Liver (tissue), 9 donors: ENCODE data around the gene DYRK1B. TPM values are rescaled to one million over a fixed set of nuclear protein-coding genes. Genes with fewer than 3 reads are reported as not detected.

ENCODE experiments used
- DNase-seq: peaks from one replicate; pipeline ENCODE4 v3.0.0-alpha.2; 2017; ENCODE audit warnings: low spot score
- H3K27ac ChIP-seq, 2 donors: one replicate each; pipeline ENCODE4 v1.7.0; 2013; ENCODE audit warnings: inconsistent platforms in 2 of 2, low read length in 2 of 2, control low read depth in 1 of 2, low read depth in 1 of 2, mild to moderate bottlenecking in 1 of 2
- H3K27me3 ChIP-seq, 4 donors: one replicate each; pipeline versions ENCODE4 v1.6.1 to v1.7.0; 2013; ENCODE audit warnings: low read length in 3 of 4, inconsistent platforms in 1 of 4, mild to moderate bottlenecking in 1 of 4, moderate library complexity in 1 of 4; ENCODE audit not compliant: control insufficient read depth in 4 of 4, insufficient read depth in 4 of 4
- H3K36me3 ChIP-seq, 4 donors: one replicate each; pipeline versions ENCODE4 v1.6.1 to v1.7.0; 2013; ENCODE audit warnings: low read length in 3 of 4, mild to moderate bottlenecking in 3 of 4, low read depth in 1 of 4, moderate library complexity in 1 of 4; ENCODE audit not compliant: control insufficient read depth in 4 of 4, insufficient read depth in 3 of 4
- H3K4me1 ChIP-seq, 4 donors: one replicate each; pipeline versions ENCODE4 v1.6.1 to v1.7.0; 2013; ENCODE audit warnings: low read length in 3 of 4, mild to moderate bottlenecking in 3 of 4, moderate library complexity in 1 of 4; ENCODE audit not compliant: control insufficient read depth in 4 of 4, insufficient read depth in 4 of 4
- H3K4me3 ChIP-seq, 3 donors: one replicate each; pipeline versions ENCODE4 v1.6.1 to v1.7.0; 2013; ENCODE audit warnings: low read length in 3 of 3, control low read depth in 1 of 3, low read depth in 1 of 3, mild to moderate bottlenecking in 1 of 3
- H3K9ac ChIP-seq, 2 donors: one replicate each; pipeline ENCODE4 v1.7.0; 2013; ENCODE audit warnings: low read length in 2 of 2, mild to moderate bottlenecking in 2 of 2, moderate library complexity in 2 of 2, control low read depth in 1 of 2, low read depth in 1 of 2
- H3K9me3 ChIP-seq, 4 donors: one replicate each; pipeline versions ENCODE4 v1.6.1 to v1.7.0; 2013; ENCODE audit warnings: low read length in 3 of 4; ENCODE audit not compliant: control insufficient read depth in 4 of 4
- ATF3 ChIP-seq: IDR thresholded peaks from 2 replicates; pipeline ENCODE4 v1.6.1; 2016; ENCODE audit warnings: antibody characterized with exemption
- EGR1 ChIP-seq, 2 donors: IDR thresholded peaks; 2 replicates each; pipeline ENCODE4 v1.6.1; 2016 to 2018; ENCODE audit warnings: antibody characterized with exemption in 2 of 2, low read depth in 2 of 2
- FOXA1 ChIP-seq: IDR thresholded peaks from 2 replicates; pipeline ENCODE4 v1.6.1; 2016; ENCODE audit warnings: antibody characterized with exemption
- FOXA2 ChIP-seq: IDR thresholded peaks from 2 replicates; pipeline ENCODE4 v1.6.1; 2016; ENCODE audit warnings: antibody characterized with exemption
- GABPA ChIP-seq, 2 donors: IDR thresholded peaks in 1 of 2; conservative IDR thresholded peaks in 1 of 2; 2 replicates each; pipeline ENCODE4 v1.6.1; 2016; ENCODE audit warnings: antibody characterized with exemption in 2 of 2, mild to moderate bottlenecking in 1 of 2, moderate library complexity in 1 of 2
- HNF4G ChIP-seq: IDR thresholded peaks from 2 replicates; pipeline ENCODE4 v1.6.1; 2016; ENCODE audit warnings: antibody characterized with exemption
- JUND ChIP-seq, 2 donors: IDR thresholded peaks; 2 replicates each; pipeline ENCODE4 v1.6.1; 2016; ENCODE audit warnings: antibody characterized with exemption in 2 of 2
- MAX ChIP-seq: IDR thresholded peaks from 2 replicates; pipeline ENCODE4 v1.6.1; 2016; ENCODE audit warnings: antibody characterized with exemption
- RAD21 ChIP-seq, 2 donors: IDR thresholded peaks; 2 replicates each; pipeline ENCODE4 v1.6.1; 2016; ENCODE audit warnings: antibody characterized with exemption in 2 of 2, mild to moderate bottlenecking in 2 of 2
- REST ChIP-seq: IDR thresholded peaks from 2 replicates; pipeline ENCODE4 v1.6.1; 2016; ENCODE audit warnings: antibody characterized with exemption, mild to moderate bottlenecking
- RXRA ChIP-seq, 2 donors: IDR thresholded peaks; 2 replicates each; pipeline ENCODE4 v1.6.1; 2017 to 2018; ENCODE audit warnings: antibody characterized with exemption in 2 of 2, mild to moderate bottlenecking in 1 of 2
- SP1 ChIP-seq: IDR thresholded peaks from 2 replicates; pipeline ENCODE4 v1.6.1; 2018; ENCODE audit warnings: antibody characterized with exemption, mild to moderate bottlenecking
- ZBTB33 ChIP-seq: IDR thresholded peaks from 2 replicates; pipeline ENCODE4 v1.6.1; 2016; ENCODE audit warnings: antibody characterized with exemption
- WGBS: extraction: QIAGEN DNeasy Blood & Tissue Kit; methylation state at CpG from one replicate; pipeline ENCODE4 v1.1.7; 2013; 5-methylcytosine and 5-hydroxymethylcytosine counted together
- polyA plus RNA-seq, 2 donors: library from polyadenylated mRNA; stranded (reverse) in 1 of 2; unstranded in 1 of 2; fragments of 200-250 nt in 1 of 2; fragments of >200 nt in 1 of 2; fragmentation: Nextera tagmentation in 1 of 2; extraction: Ambion mirVana in 1 of 2; gene quantifications; one replicate each; pipeline versions ENCODE4 v1.2.1 to v1.2.3, GENCODE V29; 2013 to 2015
- total RNA-seq, 2 donors: library from RNA; depleted of rRNA; stranded (reverse); fragments of >200 nt; gene quantifications; one replicate each; pipeline ENCODE4 v1.2.3, GENCODE V29; 2014
- donor health status: healthy.
- donor health status: healthy.
- donor health status: healthy.
- donor health status: healthy.
- donor health status: healthy.

The DYRK1B gene
- total and polyA plus RNA-seq, 4 donors = 2.8 to 7.6 (median 3.2) TPM

GRCh38 chr19:39850892-39851291 lies 16.9 kb upstream of the DYRK1B start:
- H3K27me3 ChIP-seq = no peaks in the 10 kb centered on the region
- no peak overlapping the region for H3K4me3 ChIP-seq
- H3K9ac ChIP-seq = no peak overlapping the region
- 94% methylated on average over 2 of the region's 2 CpGs for WGBS
- no peak overlapping the region for H3K27ac ChIP-seq
- H3K36me3 ChIP-seq = no peaks in the 10 kb centered on the region
- DNase-seq = no peak
- no peaks in the 10 kb centered on the region for H3K9me3 ChIP-seq
- TF ChIP-seq RXRA (IDR thresholded peaks at IDR 0.05) = no peak
- H3K4me1 ChIP-seq = peaks cover 0 to 5% (median 2%) of the 10 kb centered on the region in 4 donors

- 94% methylated on average over 4 of the region's 4 CpGs for WGBS
Observed at GRCh38 chr19:39848392-39848791, 14.4 kb upstream of the DYRK1B start.

GRCh38 chr19:39847525-39847924 lies 13.6 kb upstream of the DYRK1B start:
- H3K4me3 ChIP-seq = no peak overlapping the region
- TF ChIP-seq ZBTB33 (no peak), MAX (no peak), REST (no peak)
- H3K36me3 ChIP-seq = no peaks in the 10 kb centered on the region
- DNase-seq = no peak
- H3K9ac ChIP-seq = no peak overlapping the region
- 90% methylated on average over 6 of the region's 6 CpGs for WGBS
- no peaks in the 10 kb centered on the region for H3K9me3 ChIP-seq
- no peaks in the 10 kb centered on the region for H3K27me3 ChIP-seq
- H3K4me1 ChIP-seq = peaks cover 6 to 30% (median 22%) of the 10 kb centered on the region in 4 donors
- no peak overlapping the region for H3K27ac ChIP-seq

More at GRCh38 chr19:39848392-39848791, 14.4 kb upstream of the DYRK1B start:
- DNase-seq = no peak
- Histone ChIP-seq H3K4me3 (no peak overlapping the region), H3K27ac (no peak overlapping the region), H3K4me1 (peaks cover 6 to 22% (median 15%) of the 10 kb centered on the region in 4 donors), H3K36me3 (no peaks in the 10 kb centered on the region), H3K27me3 (no peaks in the 10 kb centered on the region), H3K9me3 (no peaks in the 10 kb centered on the region), H3K9ac (no peak overlapping the region)
- TF ChIP-seq EGR1 (IDR thresholded peaks at IDR 0.05; ENCODE audit: low read depth in 2 of 2) = no peak
- TF ChIP-seq JUND (IDR thresholded peaks at IDR 0.05) = no peak
- no peak for TF ChIP-seq RAD21 (IDR thresholded peaks at IDR 0.05)
- TF ChIP-seq MAX = no peak
- TF ChIP-seq REST = no peak
- no peak for TF ChIP-seq HNF4G
- TF ChIP-seq SP1 = no peak
- no peak for TF ChIP-seq ATF3
- TF ChIP-seq GABPA (IDR thresholded peaks at IDR 0.05 in 1 of 2, conservative IDR thresholded peaks at IDR 0.05 in 1 of 2) = no peak
- no peak for TF ChIP-seq FOXA1
- no peak for TF ChIP-seq FOXA2
